Adrenal gland (tissue), 5 donors: Measurements from ENCODE around the gene ZBTB39.

Experiments used
- CTCF ChIP-seq, 6 experiments: fragments of 450-650 bp in 4 of 6; fragments of 200-600 bp in 2 of 6; sonication (generic) in 1 of 6; IDR thresholded peaks; 1 replicate in 5 of 6; 2 replicates in 1 of 6; pipeline versions ENCODE4 v1.5.1 to v1.8.0; 2016 to 2021; ENCODE audit warnings: antibody characterized with exemption in 6 of 6, mild to moderate bottlenecking in 2 of 6, moderate library complexity in 1 of 6
- POLR2A ChIP-seq, 2 donors: fragments of 450-650 bp; IDR thresholded peaks; one replicate each; pipeline ENCODE4 v1.6.1; 2017; ENCODE audit warnings: antibody characterized with exemption in 2 of 2, mild to moderate bottlenecking in 2 of 2, moderate library complexity in 1 of 2
- donor health status: DM: no; HTN: no; CAD: no.

GRCh38 chr12:56953314-56953713, 53.0 kb downstream of the ZBTB39 start:
- TF ChIP-seq CTCF (IDR thresholded peaks at IDR 0.05): no peak
- TF ChIP-seq POLR2A (IDR thresholded peaks at IDR 0.05): no peak
